ENCODE data around the gene PHYHIPL. TPM values are rescaled to one million over a fixed set of nuclear protein-coding genes. Genes with fewer than 3 reads are reported as not detected.

Gene PHYHIPL
- total RNA-seq, 1 donor from 2014 or later: 0.17 TPM

GRCh38 chr10:59190332-59190731 is 13.9 kb downstream of the PHYHIPL start:
- DNase-seq (ENCODE audit: low read depth): no peak
- TF ChIP-seq, protein P1, sequence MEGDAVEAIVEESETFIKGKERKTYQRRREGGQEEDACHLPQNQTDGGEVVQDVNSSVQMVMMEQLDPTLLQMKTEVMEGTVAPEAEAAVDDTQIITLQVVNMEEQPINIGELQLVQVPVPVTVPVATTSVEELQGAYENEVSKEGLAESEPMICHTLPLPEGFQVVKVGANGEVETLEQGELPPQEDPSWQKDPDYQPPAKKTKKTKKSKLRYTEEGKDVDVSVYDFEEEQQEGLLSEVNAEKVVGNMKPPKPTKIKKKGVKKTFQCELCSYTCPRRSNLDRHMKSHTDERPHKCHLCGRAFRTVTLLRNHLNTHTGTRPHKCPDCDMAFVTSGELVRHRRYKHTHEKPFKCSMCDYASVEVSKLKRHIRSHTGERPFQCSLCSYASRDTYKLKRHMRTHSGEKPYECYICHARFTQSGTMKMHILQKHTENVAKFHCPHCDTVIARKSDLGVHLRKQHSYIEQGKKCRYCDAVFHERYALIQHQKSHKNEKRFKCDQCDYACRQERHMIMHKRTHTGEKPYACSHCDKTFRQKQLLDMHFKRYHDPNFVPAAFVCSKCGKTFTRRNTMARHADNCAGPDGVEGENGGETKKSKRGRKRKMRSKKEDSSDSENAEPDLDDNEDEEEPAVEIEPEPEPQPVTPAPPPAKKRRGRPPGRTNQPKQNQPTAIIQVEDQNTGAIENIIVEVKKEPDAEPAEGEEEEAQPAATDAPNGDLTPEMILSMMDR (IDR thresholded peaks at IDR 0.05; ENCODE audit: insufficient read depth, low read length, poor library complexity, severe bottlenecking): no peak
- H3K4me3 ChIP-seq (ENCODE audit: low read depth, low read length): no peak overlapping the region
- no peaks in the 10 kb centered on the region for H3K27me3 ChIP-seq (ENCODE audit: control insufficient read depth, insufficient read depth, low read length)
- H3K36me3 ChIP-seq (ENCODE audit: control insufficient read depth, insufficient read depth, low read length): no peaks in the 10 kb centered on the region

GRCh38 chr10:59206204-59206720 is 29.8 kb downstream of the PHYHIPL start:
- Histone ChIP-seq H3K4me3 (ENCODE audit: low read depth, low read length) (no peak overlapping the region), H3K36me3 (ENCODE audit: control insufficient read depth, insufficient read depth, low read length) (no peaks in the 10 kb centered on the region), H3K27me3 (ENCODE audit: control insufficient read depth, insufficient read depth, low read length) (no peaks in the 10 kb centered on the region)
- DNase-seq (ENCODE audit: low read depth): no peak
- TF ChIP-seq, protein P1 (IDR thresholded peaks at IDR 0.05; ENCODE audit: insufficient read depth, low read length, poor library complexity, severe bottlenecking): no peak

GRCh38 chr10:59212301-59212798 is 35.9 kb downstream of the PHYHIPL start:
- H3K36me3 ChIP-seq (ENCODE audit: control insufficient read depth, insufficient read depth, low read length): no peaks in the 10 kb centered on the region
- no peak overlapping the region for H3K4me3 ChIP-seq (ENCODE audit: low read depth, low read length)
- TF ChIP-seq, protein P1 (IDR thresholded peaks at IDR 0.05; ENCODE audit: insufficient read depth, low read length, poor library complexity, severe bottlenecking): no peak
- H3K27me3 ChIP-seq (ENCODE audit: control insufficient read depth, insufficient read depth, low read length): no peaks in the 10 kb centered on the region
- DNase-seq (ENCODE audit: low read depth): no peak

- Histone ChIP-seq H3K36me3 (ENCODE audit: control insufficient read depth, insufficient read depth, low read length) (no peaks in the 10 kb centered on the region), H3K4me3 (ENCODE audit: low read depth, low read length) (no peak overlapping the region), H3K27me3 (ENCODE audit: control insufficient read depth, insufficient read depth, low read length) (no peaks in the 10 kb centered on the region)
- TF ChIP-seq, protein P1 (IDR thresholded peaks at IDR 0.05; ENCODE audit: insufficient read depth, low read length, poor library complexity, severe bottlenecking): no peak
- no peak for DNase-seq (ENCODE audit: low read depth)
Observed at GRCh38 chr10:59214160-59214559, 37.7 kb downstream of the PHYHIPL start.

GRCh38 chr10:59216178-59216869 is 39.9 kb downstream of the PHYHIPL start:
- TF ChIP-seq, protein P1 (IDR thresholded peaks at IDR 0.05; ENCODE audit: insufficient read depth, low read length, poor library complexity, severe bottlenecking): no peak
- H3K36me3 ChIP-seq (ENCODE audit: control insufficient read depth, insufficient read depth, low read length): no peaks in the 10 kb centered on the region
- no peaks in the 10 kb centered on the region for H3K27me3 ChIP-seq (ENCODE audit: control insufficient read depth, insufficient read depth, low read length)
- no peak overlapping the region for H3K4me3 ChIP-seq (ENCODE audit: low read depth, low read length)
- no peak for DNase-seq (ENCODE audit: low read depth)

All from kidney epithelial cell (primary cell).